HEK293T (cell line): ENCODE data around the gene DDX10.

ENCODE experiments used
- CTCF ChIA-PET: fragments of 350-600 bp; formaldehyde crosslinking; extraction: SDS; loops from one replicate; lab custom pipeline; 2021; ENCODE audit warnings: antibody characterized with exemption, inconsistent platforms; lab: Yijun Ruan, JAX
- POLR2A ChIA-PET: fragments of 350-600 bp; formaldehyde crosslinking; extraction: SDS; loops from one replicate; lab custom pipeline; 2020; ENCODE audit warnings: antibody characterized with exemption, inconsistent platforms; lab: Yijun Ruan, JAX
- DNase-seq: peaks from one replicate; pipeline ENCODE4 v3.0.0; 2012; ENCODE audit warnings: mixed read lengths; ENCODE audit errors: extremely low spot score
- ARNT ChIP-seq: fragments of 450-650 bp; IDR thresholded peaks from 2 replicates; pipeline ENCODE4 v1.6.1; 2017; ENCODE audit warnings: mild to moderate bottlenecking
- BHLHE40 ChIP-seq: fragments of 450-650 bp; IDR thresholded peaks from 2 replicates; pipeline ENCODE4 v1.6.1; 2016; ENCODE audit warnings: mild to moderate bottlenecking, moderate library complexity, borderline replicate concordance
- CTBP1 ChIP-seq: fragments of 450-650 bp; IDR thresholded peaks from 2 replicates; pipeline ENCODE4 v1.6.1; 2016; ENCODE audit warnings: borderline replicate concordance
- ELF4 ChIP-seq: fragments of 450-650 bp; IDR thresholded peaks from 2 replicates; pipeline ENCODE4 v1.6.1; 2017; ENCODE audit warnings: antibody characterized with exemption
- FOXA1 ChIP-seq: fragments of 450-650 bp; IDR thresholded peaks from 2 replicates; pipeline ENCODE4 v1.6.1; 2016; ENCODE audit warnings: mild to moderate bottlenecking
- FOXK2 ChIP-seq: fragments of 450-650 bp; IDR thresholded peaks from 2 replicates; pipeline ENCODE4 v1.6.1; 2016; ENCODE audit warnings: mild to moderate bottlenecking
- FOXM1 ChIP-seq: fragments of 450-650 bp; IDR thresholded peaks from 2 replicates; pipeline ENCODE4 v1.6.1; 2017; ENCODE audit warnings: mild to moderate bottlenecking, borderline replicate concordance
- HDGF ChIP-seq: fragments of 450-650 bp; IDR thresholded peaks from 2 replicates; pipeline ENCODE4 v1.6.1; 2017; ENCODE audit warnings: antibody characterized with exemption, borderline replicate concordance
- L3MBTL2 ChIP-seq: fragments of 450-650 bp; conservative IDR thresholded peaks from 2 replicates; pipeline ENCODE4 v1.6.1; 2016; ENCODE audit warnings: mild to moderate bottlenecking
- LEF1 ChIP-seq: fragments of 450-650 bp; IDR thresholded peaks from 2 replicates; pipeline ENCODE4 v1.6.1; 2017; ENCODE audit warnings: mild to moderate bottlenecking, borderline replicate concordance
- NFRKB ChIP-seq: fragments of 450-650 bp; IDR thresholded peaks from 2 replicates; pipeline ENCODE4 v1.6.1; 2016; ENCODE audit warnings: mild to moderate bottlenecking, moderate library complexity
- SP1 ChIP-seq: fragments of 450-650 bp; IDR thresholded peaks from 2 replicates; pipeline ENCODE4 v1.6.1; 2017
- SUZ12 ChIP-seq: fragments of 450-650 bp; IDR thresholded peaks from 2 replicates; pipeline ENCODE4 v1.6.1; 2016; ENCODE audit warnings: mild to moderate bottlenecking
- TARDBP ChIP-seq: fragments of 450-650 bp; IDR thresholded peaks from 2 replicates; pipeline ENCODE4 v1.6.1; 2016
- ZNF384 ChIP-seq: fragments of 450-650 bp; IDR thresholded peaks from 2 replicates; pipeline ENCODE4 v1.6.1; 2016
- TF ChIP-seq, protein P1 (sequence below): fragments of 450-650 bp; IDR thresholded peaks from 2 replicates; pipeline ENCODE4 v1.6.1; 2016

The DDX10 gene

DNA sequence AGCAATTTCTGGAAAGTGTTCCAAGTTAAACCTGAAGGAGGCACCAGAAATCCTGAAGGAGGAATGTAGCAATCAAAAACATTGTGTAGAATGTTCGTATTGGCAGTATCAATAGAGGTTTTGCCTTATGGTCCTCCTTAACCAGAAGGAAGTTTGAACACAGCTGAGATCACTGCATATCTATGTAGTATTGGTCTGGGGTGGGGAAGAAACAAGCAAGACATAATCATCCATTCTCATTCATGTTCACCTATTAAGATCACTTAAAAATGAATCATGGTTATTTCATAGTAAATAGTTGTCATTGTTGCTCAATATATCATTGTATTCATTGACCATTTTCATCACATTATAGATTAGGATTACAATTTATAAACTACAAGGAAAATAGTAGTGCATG, 160.5 kb downstream of the DDX10 start:
- ChIA-PET POLR2A (no interaction called here), CTCF (no interaction called here)
- TF ChIP-seq BHLHE40: no peak
- no peak for TF ChIP-seq FOXA1
- TF ChIP-seq ELF4: no peak
- TF ChIP-seq ARNT: no peak
- no peak for TF ChIP-seq TARDBP
- no peak for TF ChIP-seq ZNF384
- TF ChIP-seq LEF1: no peak
- TF ChIP-seq NFRKB: no peak
- TF ChIP-seq FOXM1: no peak
- TF ChIP-seq, protein P1, sequence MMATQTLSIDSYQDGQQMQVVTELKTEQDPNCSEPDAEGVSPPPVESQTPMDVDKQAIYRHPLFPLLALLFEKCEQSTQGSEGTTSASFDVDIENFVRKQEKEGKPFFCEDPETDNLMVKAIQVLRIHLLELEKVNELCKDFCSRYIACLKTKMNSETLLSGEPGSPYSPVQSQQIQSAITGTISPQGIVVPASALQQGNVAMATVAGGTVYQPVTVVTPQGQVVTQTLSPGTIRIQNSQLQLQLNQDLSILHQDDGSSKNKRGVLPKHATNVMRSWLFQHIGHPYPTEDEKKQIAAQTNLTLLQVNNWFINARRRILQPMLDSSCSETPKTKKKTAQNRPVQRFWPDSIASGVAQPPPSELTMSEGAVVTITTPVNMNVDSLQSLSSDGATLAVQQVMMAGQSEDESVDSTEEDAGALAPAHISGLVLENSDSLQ: no peak
- TF ChIP-seq SUZ12: no peak
- TF ChIP-seq SP1: no peak
- TF ChIP-seq L3MBTL2: no peak
- TF ChIP-seq FOXK2: no peak
- no peak for TF ChIP-seq HDGF
- TF ChIP-seq CTBP1: no peak
- DNase-seq: no peak

DNA sequence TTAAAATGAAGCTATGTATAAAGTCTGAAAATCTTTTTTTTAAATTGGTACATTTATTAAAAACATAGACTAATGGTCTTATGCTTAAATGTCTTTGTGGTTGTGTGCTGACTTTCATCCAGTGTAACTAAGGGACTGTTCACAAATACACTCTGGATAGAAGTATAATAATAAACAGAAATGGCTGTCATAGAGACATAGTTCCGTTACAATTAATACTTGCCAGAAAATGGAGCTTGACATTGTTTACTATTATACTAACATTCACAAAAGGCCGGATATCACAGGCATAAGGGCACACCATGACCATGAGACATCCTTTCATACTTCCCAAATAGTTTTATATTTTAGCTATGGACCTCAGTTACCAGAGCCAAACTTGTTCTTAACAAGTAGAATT, 161.3 kb downstream of the DDX10 start:
- POLR2A ChIA-PET: no interaction called here
- TF ChIP-seq ZNF384 (no peak), FOXM1 (no peak), BHLHE40 (no peak), FOXA1 (no peak), TARDBP (no peak), SUZ12 (no peak), ELF4 (no peak), L3MBTL2 (no peak), NFRKB (no peak), FOXK2 (no peak), SP1 (no peak)
- no peak for DNase-seq
- CTCF ChIA-PET: no interaction called here

GRCh38 chr11:108835624-108836023, 170.8 kb downstream of the DDX10 start:
- ChIA-PET POLR2A (no interaction called here), CTCF (no interaction called here)
- TF ChIP-seq LEF1 (no peak), L3MBTL2 (no peak), ARNT (no peak), SUZ12 (no peak), CTBP1 (no peak), TARDBP (no peak), ELF4 (no peak), FOXM1 (no peak), NFRKB (no peak)
- TF ChIP-seq, protein P1: no peak
- DNase-seq: no peak

GRCh38 chr11:108836541-108836940, 171.7 kb downstream of the DDX10 start:
- POLR2A ChIA-PET: no interaction called here
- DNase-seq: no peak
- TF ChIP-seq ARNT (no peak), LEF1 (no peak), SUZ12 (no peak), FOXK2 (no peak), BHLHE40 (no peak), FOXM1 (no peak), HDGF (no peak), FOXA1 (no peak), ELF4 (no peak), SP1 (no peak), ZNF384 (no peak), NFRKB (no peak), TARDBP (no peak), CTBP1 (no peak), L3MBTL2 (no peak)
- TF ChIP-seq, protein P1: no peak
- CTCF ChIA-PET: no interaction called here

- POLR2A ChIA-PET: no interaction called here
- CTCF ChIA-PET: interaction anchor here (0.7 kb wide), 1 partner anchor 10 kb away, joined by 3 read pairs; no protein-coding TSS in a partner anchor
- DNase-seq: no peak
- TF ChIP-seq, protein P1: no peak
- no peak for TF ChIP-seq TARDBP
- no peak for TF ChIP-seq LEF1
- no peak for TF ChIP-seq L3MBTL2
- no peak for TF ChIP-seq BHLHE40
- TF ChIP-seq FOXK2: no peak
- no peak for TF ChIP-seq FOXM1
- no peak for TF ChIP-seq SUZ12
Observed at GRCh38 chr11:108838102-108838791, 173.4 kb downstream of the DDX10 start.

- DNase-seq: no peak
- TF ChIP-seq, protein P1: no peak
- TF ChIP-seq SP1 (no peak), SUZ12 (no peak), ELF4 (no peak), BHLHE40 (no peak), TARDBP (no peak), FOXM1 (no peak), LEF1 (no peak), ZNF384 (no peak), CTBP1 (no peak), HDGF (no peak), FOXA1 (no peak), FOXK2 (no peak), L3MBTL2 (no peak), ARNT (no peak)
- CTCF ChIA-PET: no interaction called here
Observed at GRCh38 chr11:108838792-108839105, 173.9 kb downstream of the DDX10 start.

More at GRCh38 chr11:108838792-108839105, 173.9 kb downstream of the DDX10 start:
- POLR2A ChIA-PET: no interaction called here
